IMR-90 (cell line): ENCODE results near the gene C9orf152. TPM values are rescaled to one million over a fixed set of nuclear protein-coding genes. Genes with fewer than 3 reads are reported as not detected.

Source experiments
- ATAC-seq: fragments of 200-7000 bp; cut with Tn5 transposase; 2 replicates; pipeline ENCODE4 v1.9.1; 2020; ENCODE audit warnings: low read depth, mild to moderate bottlenecking, moderate library complexity
- BruUV-seq: library from RNA; stranded (reverse); fragments of 400-500 nt; replicated peaks from 2 replicates; lab custom pipeline; 2021; lab: Mats Ljungman, UMichigan
- CTCF ChIA-PET: fragments of 300-600 bp; formaldehyde crosslinking; extraction: SDS; loops from one replicate; lab custom pipeline; 2021; ENCODE audit warnings: antibody characterized with exemption; lab: Yijun Ruan, JAX
- POLR2A ChIA-PET: fragments of 300-600 bp; sonication (Branson Sonifier 250); formaldehyde crosslinking; loops from one replicate; lab custom pipeline; 2022; ENCODE audit warnings: antibody characterized with exemption; ENCODE audit not compliant: unreplicated experiment; lab: Charles Lee
- DNase-seq: peaks from one replicate; pipeline ENCODE4 v3.0.0; 2013
- H2AFZ ChIP-seq: replicated peaks from 2 replicates; pipeline ENCODE3; 2013; ENCODE audit warnings: low read length, mild to moderate bottlenecking; ENCODE audit not compliant: poor library complexity
- H2AK5ac ChIP-seq: 2 replicates; pipeline ENCODE4 v1.6.1; 2013; ENCODE audit warnings: low read depth, low read length, inconsistent platforms
- H2AK9ac ChIP-seq: replicated peaks from 2 replicates; pipeline ENCODE3; 2013; ENCODE audit warnings: mild to moderate bottlenecking, low read depth, low read length, moderate library complexity; ENCODE audit not compliant: poor library complexity
- H2BK120ac ChIP-seq: 2 replicates; pipeline ENCODE4 v1.6.1; 2013; ENCODE audit warnings: low read depth, low read length, inconsistent platforms
- H2BK15ac ChIP-seq: 3 replicates; pipeline ENCODE4 v1.6.1; 2013; ENCODE audit warnings: low read depth, low read length, inconsistent platforms
- H2BK20ac ChIP-seq: 2 replicates; pipeline ENCODE4 v1.6.1; 2013; ENCODE audit warnings: low read depth, mild to moderate bottlenecking, inconsistent platforms, low read length, moderate library complexity
- H2BK5ac ChIP-seq: 2 replicates; pipeline ENCODE4 v1.6.1; 2013; ENCODE audit warnings: mild to moderate bottlenecking, low read depth, low read length, inconsistent platforms; ENCODE audit not compliant: poor library complexity, severe bottlenecking
- H3K14ac ChIP-seq: replicated peaks from 2 replicates; pipeline ENCODE4 v1.6.1; 2013; ENCODE audit warnings: low read depth, low read length, inconsistent platforms
- H3K18ac ChIP-seq: 2 replicates; pipeline ENCODE4 v1.6.1; 2013; ENCODE audit warnings: low read depth, low read length, control low read depth
- H3K23ac ChIP-seq: 2 replicates; pipeline ENCODE4 v1.6.1; 2013; ENCODE audit warnings: low read depth, low read length, inconsistent platforms
- H3K27ac ChIP-seq: 2 replicates; pipeline ENCODE4 v1.5.1; 2013; ENCODE audit warnings: mild to moderate bottlenecking, control low read depth, low read length; ENCODE audit not compliant: insufficient read depth
- H3K27me3 ChIP-seq: 2 replicates; pipeline ENCODE4 v1.6.1; 2013; ENCODE audit warnings: low read length; ENCODE audit not compliant: control insufficient read depth, insufficient read depth
- H3K36me3 ChIP-seq: 2 replicates; pipeline ENCODE4 v1.6.1; 2013; ENCODE audit warnings: low read length, mixed read lengths; ENCODE audit not compliant: control insufficient read depth, insufficient read depth
- H3K4ac ChIP-seq: 2 replicates; pipeline ENCODE4 v1.6.1; 2013; ENCODE audit warnings: low read depth, low read length, inconsistent platforms
- H3K4me1 ChIP-seq: 2 replicates; pipeline ENCODE4 v1.6.1; 2013; ENCODE audit warnings: low read length, mixed read lengths; ENCODE audit not compliant: control insufficient read depth, insufficient read depth
- H3K4me2 ChIP-seq: 2 replicates; pipeline ENCODE4 v1.6.1; 2013; ENCODE audit warnings: low read depth, mild to moderate bottlenecking, control low read depth, low read length, moderate library complexity
- H3K4me3 ChIP-seq: 2 replicates; pipeline ENCODE4 v1.5.1; 2013; ENCODE audit warnings: low read depth, mild to moderate bottlenecking, control low read depth, low read length, moderate library complexity; ENCODE audit not compliant: insufficient read depth
- H3K56ac ChIP-seq: 2 replicates; pipeline ENCODE4 v1.6.1; 2013; ENCODE audit warnings: low read length, inconsistent platforms; ENCODE audit not compliant: insufficient read depth; ENCODE audit errors: extremely low read depth
- H3K79me1 ChIP-seq, 2 experiments: 2 replicates each; pipeline ENCODE4 v1.6.1; 2013; ENCODE audit warnings: low read length in 2 of 2, inconsistent platforms in 1 of 2, low read depth in 1 of 2
- H3K9ac ChIP-seq: 2 replicates; pipeline ENCODE4 v1.6.1; 2013; ENCODE audit warnings: low read depth, low read length, control low read depth
- H3K9me1 ChIP-seq: 2 replicates; pipeline ENCODE4 v1.6.1; 2013; ENCODE audit warnings: low read length, inconsistent platforms; ENCODE audit not compliant: insufficient read depth
- H3K9me3 ChIP-seq: 2 replicates; pipeline ENCODE4 v1.6.1; 2013; ENCODE audit warnings: low read length; ENCODE audit not compliant: control insufficient read depth, insufficient read depth
- H4K20me1 ChIP-seq: 2 replicates; pipeline ENCODE4 v1.6.1; 2013; ENCODE audit warnings: low read length, inconsistent platforms; ENCODE audit not compliant: insufficient read depth
- H4K5ac ChIP-seq: 2 replicates; pipeline ENCODE4 v1.6.1; 2013; ENCODE audit warnings: mild to moderate bottlenecking, low read depth, low read length, control low read depth
- H4K8ac ChIP-seq, 2 experiments: 2 replicates each; pipeline ENCODE4 v1.6.1; 2013; ENCODE audit warnings: low read depth in 2 of 2, low read length in 2 of 2, control low read depth in 1 of 2, inconsistent platforms in 1 of 2
- H4K91ac ChIP-seq: 2 replicates; pipeline ENCODE4 v1.6.1; 2013; ENCODE audit warnings: low read depth, low read length, inconsistent platforms; ENCODE audit not compliant: insufficient read depth
- CEBPB ChIP-seq: IDR thresholded peaks from 2 replicates; pipeline ENCODE4 v1.6.1; 2012; ENCODE audit warnings: low read depth, low read length, improper control_type of control experiment
- MXI1 ChIP-seq: IDR thresholded peaks from 2 replicates; pipeline ENCODE4 v1.6.1; 2012; ENCODE audit warnings: low read depth, mild to moderate bottlenecking, low read length, moderate library complexity, borderline replicate concordance
- POLR2A ChIP-seq: IDR thresholded peaks from 2 replicates; pipeline ENCODE4 v1.6.1; 2012; ENCODE audit warnings: mild to moderate bottlenecking, low read depth, low read length
- RAD21 ChIP-seq: IDR thresholded peaks from 2 replicates; pipeline ENCODE4 v1.6.1; 2012; ENCODE audit warnings: low read length, improper control_type of control experiment
- RFX5 ChIP-seq: IDR thresholded peaks from 2 replicates; pipeline ENCODE4 v1.8.0; 2012; ENCODE audit warnings: low read depth, mild to moderate bottlenecking, low read length, moderate library complexity
- SMC3 ChIP-seq: fragments of 150-350 bp; IDR thresholded peaks from 2 replicates; pipeline ENCODE4 v1.6.1; 2016; ENCODE audit warnings: low read depth, mild to moderate bottlenecking, antibody characterized with exemption, low read length, moderate library complexity
- WGBS, 2 experiments: methylation state at CpG; one replicate each; pipeline versions ENCODE4 v1.1.5 to v1.1.7; 2013; ENCODE audit warnings: missing lambda C conversion rate in 2 of 2; ENCODE audit not compliant: insufficient read length in 1 of 2; ENCODE audit errors: extremely low coverage in 2 of 2; 5-methylcytosine and 5-hydroxymethylcytosine counted together
- dilution Hi-C: fragments of 300-500 bp; cut with HindIII; formaldehyde crosslinking; loops from one replicate; pipeline ENCODE4 v1.14.3; 2018; ENCODE audit warnings: low sequenced_read_pairs; ENCODE audit not compliant: unreplicated experiment
- in situ Hi-C: fragments of 300-500 bp; cut with MboI; formaldehyde crosslinking; loops from 3 replicates; pipeline ENCODE4 v1.14.3; 2019; ENCODE audit warnings: low sequenced_read_pairs, inconsistent platforms, mixed read lengths
- intact Hi-C: fragments of 100-400 bp; cut with micrococcal nuclease; formaldehyde crosslinking; loops from 2 replicates; pipeline ENCODE4 v1.10.0; 2022
- polyA plus RNA-seq, 3 experiments: library from polyadenylated mRNA; depleted of rRNA; stranded (reverse); fragments of >200 nt; gene quantifications; 2 replicates each; pipeline ENCODE4 v1.2.3, GENCODE V29; 2012; ENCODE audit warnings: low replicate concordance in 1 of 3
- total RNA-seq: library from RNA; depleted of rRNA; stranded (reverse); fragments of >200 nt; gene quantifications from 2 replicates; pipeline ENCODE4 v1.2.3, GENCODE V29; 2012
- TF ChIP-seq, protein P1 (sequence below): fragments of 150-350 bp; IDR thresholded peaks from 2 replicates; pipeline ENCODE4 v1.6.1; 2017; ENCODE audit warnings: mild to moderate bottlenecking, antibody characterized with exemption, low read length, low read depth

C9orf152 gene
- total and polyA plus RNA-seq, 2 of the 4 experiments (the other 2 are of a cell fraction), result not detected

DNA sequence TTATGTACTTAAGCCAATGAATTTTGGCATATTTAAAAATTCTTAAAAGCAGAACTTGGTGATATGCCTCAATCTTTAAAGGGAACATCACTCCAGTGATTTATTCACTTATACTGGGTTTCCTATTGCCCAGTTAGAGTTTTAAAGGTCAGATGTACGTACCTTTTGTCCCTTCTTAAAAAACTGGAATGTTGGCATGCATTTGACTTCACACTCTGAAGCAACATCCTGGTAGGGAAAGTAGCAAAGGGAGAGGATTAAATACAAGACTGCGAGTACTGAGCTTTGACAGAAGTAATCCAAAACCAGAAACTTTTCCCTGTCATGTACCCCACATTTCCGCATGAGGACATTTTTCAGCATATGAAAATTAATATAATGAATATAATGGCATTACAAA is 36.7 kb upstream of the C9orf152 start:
- H3K4me2 ChIP-seq, result no peak overlapping the region
- ChIA-PET POLR2A (no interaction called here), CTCF (no interaction called here)
- DNase-seq (no peak), ATAC-seq (no peak)
- H3K9ac ChIP-seq, result no peak overlapping the region
- no CpG with 5 or more reads among the region's 3 CpGs for WGBS, 2 experiments
- TF ChIP-seq SMC3, result no peak
- no peak for TF ChIP-seq RAD21
- TF ChIP-seq, protein P1, sequence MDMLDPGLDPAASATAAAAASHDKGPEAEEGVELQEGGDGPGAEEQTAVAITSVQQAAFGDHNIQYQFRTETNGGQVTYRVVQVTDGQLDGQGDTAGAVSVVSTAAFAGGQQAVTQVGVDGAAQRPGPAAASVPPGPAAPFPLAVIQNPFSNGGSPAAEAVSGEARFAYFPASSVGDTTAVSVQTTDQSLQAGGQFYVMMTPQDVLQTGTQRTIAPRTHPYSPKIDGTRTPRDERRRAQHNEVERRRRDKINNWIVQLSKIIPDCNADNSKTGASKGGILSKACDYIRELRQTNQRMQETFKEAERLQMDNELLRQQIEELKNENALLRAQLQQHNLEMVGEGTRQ, result no peak
- no peak for TF ChIP-seq RFX5
- TF ChIP-seq POLR2A, result no peak
- no peak for TF ChIP-seq MXI1
- TF ChIP-seq CEBPB, result no peak
- H4K20me1 ChIP-seq, result peaks cover 35% of the 10 kb centered on the region
- no peak overlapping the region for H4K91ac ChIP-seq
- H2AK5ac ChIP-seq, result no peak overlapping the region
- BruUV-seq, result no TSS peak
- intact Hi-C loops (no loop called here), dilution Hi-C loops (no loop called here), in situ Hi-C loops (no loop called here)
- no peak overlapping the region for H3K23ac ChIP-seq
- no peaks in the 10 kb centered on the region for H3K27me3 ChIP-seq
- H2AK9ac ChIP-seq, result no peak overlapping the region
- no peak overlapping the region for H4K5ac ChIP-seq
- H3K18ac ChIP-seq, result no peak overlapping the region
- peaks cover 47% of the 10 kb centered on the region for H3K36me3 ChIP-seq
- H3K4ac ChIP-seq, result no peak overlapping the region
- peaks cover 11% of the 10 kb centered on the region for H3K9me1 ChIP-seq
- peaks cover 3% of the 10 kb centered on the region for H3K4me1 ChIP-seq
- H2BK5ac ChIP-seq, result no peak overlapping the region
- H3K9me3 ChIP-seq, result no peaks in the 10 kb centered on the region
- H4K8ac ChIP-seq, result no peak overlapping the region
- no peak overlapping the region for H3K27ac ChIP-seq
- H2AFZ ChIP-seq, result no peak overlapping the region
- no peak overlapping the region for H2BK15ac ChIP-seq
- H3K79me1 ChIP-seq, result peaks cover 23 to 43% of the 10 kb centered on the region in 2 experiments
- H3K4me3 ChIP-seq, result no peak overlapping the region
- H2BK20ac ChIP-seq, result no peak overlapping the region
- H2BK120ac ChIP-seq, result no peak overlapping the region
- H3K56ac ChIP-seq, result no peak overlapping the region
- no peak overlapping the region for H3K14ac ChIP-seq
